PFSK-1 (cell line): Measurements from ENCODE around the gene FAM9A.

Source experiments
- FOXP2 ChIP-seq: optimal IDR thresholded peaks from 2 replicates; pipeline ENCODE3; 2011; ENCODE audit warnings: borderline replicate concordance, control low read depth, inconsistent platforms; ENCODE audit not compliant: insufficient read depth; ENCODE audit errors: extremely low read length, extremely low read depth
- POLR2AphosphoS5 ChIP-seq: IDR thresholded peaks from 2 replicates; pipeline ENCODE4 v1.6.1; 2012; ENCODE audit warnings: low read depth, mild to moderate bottlenecking, control low read depth, low read length, moderate library complexity
- SIN3A ChIP-seq: IDR thresholded peaks from 2 replicates; pipeline ENCODE4 v1.6.1; 2012; ENCODE audit warnings: mild to moderate bottlenecking, low read length, moderate library complexity, borderline replicate concordance; ENCODE audit not compliant: insufficient read depth
- TAF1 ChIP-seq: IDR thresholded peaks from 2 replicates; pipeline ENCODE4 v1.6.1; 2012; ENCODE audit warnings: low read length, control low read depth, borderline replicate concordance; ENCODE audit not compliant: insufficient read depth
- TF ChIP-seq, protein P1 (sequence below), 2 experiments: IDR thresholded peaks; 2 replicates each; pipeline versions ENCODE4 v1.6.1 to v1.8.0; 2011 to 2012; ENCODE audit warnings: low read depth in 2 of 2, low read length in 2 of 2, control low read depth in 1 of 2, inconsistent platforms in 1 of 2, mild to moderate bottlenecking in 1 of 2, moderate library complexity in 1 of 2; ENCODE audit not compliant: insufficient read depth in 1 of 2

Gene FAM9A

DNA sequence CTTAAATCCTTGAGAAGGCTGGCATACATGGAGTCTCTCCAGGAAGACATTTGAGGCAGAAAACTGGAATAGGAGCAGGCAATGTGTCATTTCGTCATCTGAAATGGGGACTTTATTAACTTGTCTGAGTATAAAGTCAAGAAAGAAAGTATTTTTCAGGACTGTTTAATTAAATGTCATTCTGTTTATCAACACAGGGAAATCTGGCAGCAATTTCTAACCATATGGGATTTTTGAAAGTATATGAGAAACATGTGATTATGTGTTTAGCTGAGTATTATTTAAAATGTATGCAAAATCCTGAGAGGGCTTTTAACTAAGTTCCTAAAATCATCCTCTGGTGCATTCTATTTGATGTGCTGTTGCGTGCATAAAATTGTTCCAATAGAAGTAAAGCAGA lies 3.9 kb upstream of the FAM9A start:
- TF ChIP-seq POLR2AphosphoS5 = no peak
- TF ChIP-seq, protein P1, sequence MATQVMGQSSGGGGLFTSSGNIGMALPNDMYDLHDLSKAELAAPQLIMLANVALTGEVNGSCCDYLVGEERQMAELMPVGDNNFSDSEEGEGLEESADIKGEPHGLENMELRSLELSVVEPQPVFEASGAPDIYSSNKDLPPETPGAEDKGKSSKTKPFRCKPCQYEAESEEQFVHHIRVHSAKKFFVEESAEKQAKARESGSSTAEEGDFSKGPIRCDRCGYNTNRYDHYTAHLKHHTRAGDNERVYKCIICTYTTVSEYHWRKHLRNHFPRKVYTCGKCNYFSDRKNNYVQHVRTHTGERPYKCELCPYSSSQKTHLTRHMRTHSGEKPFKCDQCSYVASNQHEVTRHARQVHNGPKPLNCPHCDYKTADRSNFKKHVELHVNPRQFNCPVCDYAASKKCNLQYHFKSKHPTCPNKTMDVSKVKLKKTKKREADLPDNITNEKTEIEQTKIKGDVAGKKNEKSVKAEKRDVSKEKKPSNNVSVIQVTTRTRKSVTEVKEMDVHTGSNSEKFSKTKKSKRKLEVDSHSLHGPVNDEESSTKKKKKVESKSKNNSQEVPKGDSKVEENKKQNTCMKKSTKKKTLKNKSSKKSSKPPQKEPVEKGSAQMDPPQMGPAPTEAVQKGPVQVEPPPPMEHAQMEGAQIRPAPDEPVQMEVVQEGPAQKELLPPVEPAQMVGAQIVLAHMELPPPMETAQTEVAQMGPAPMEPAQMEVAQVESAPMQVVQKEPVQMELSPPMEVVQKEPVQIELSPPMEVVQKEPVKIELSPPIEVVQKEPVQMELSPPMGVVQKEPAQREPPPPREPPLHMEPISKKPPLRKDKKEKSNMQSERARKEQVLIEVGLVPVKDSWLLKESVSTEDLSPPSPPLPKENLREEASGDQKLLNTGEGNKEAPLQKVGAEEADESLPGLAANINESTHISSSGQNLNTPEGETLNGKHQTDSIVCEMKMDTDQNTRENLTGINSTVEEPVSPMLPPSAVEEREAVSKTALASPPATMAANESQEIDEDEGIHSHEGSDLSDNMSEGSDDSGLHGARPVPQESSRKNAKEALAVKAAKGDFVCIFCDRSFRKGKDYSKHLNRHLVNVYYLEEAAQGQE (IDR thresholded peaks at IDR 0.05; ENCODE audit: insufficient read depth in 1 of 2, low read depth in 2 of 2, low read length in 2 of 2) = no peak
- no peak for TF ChIP-seq FOXP2
- no peak for TF ChIP-seq SIN3A

DNA sequence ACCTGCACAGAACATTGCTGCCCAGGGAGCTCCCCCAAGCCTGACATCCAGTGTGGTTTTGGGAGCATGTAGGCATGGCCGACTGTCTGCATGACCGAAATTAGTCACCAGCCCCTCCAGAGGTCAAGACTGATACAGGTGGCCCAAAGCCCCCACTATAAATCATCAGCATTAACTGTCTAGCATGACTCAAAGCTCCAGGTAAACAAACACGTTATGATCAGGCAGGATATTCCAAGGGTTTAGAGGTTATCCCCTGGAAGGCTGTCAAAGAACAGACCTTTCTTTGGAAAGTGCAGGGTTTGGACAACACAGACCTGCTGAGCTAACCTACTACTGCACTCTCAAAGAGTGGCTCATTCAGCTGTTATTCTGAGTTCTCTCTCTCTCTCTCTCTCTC lies 2.1 kb upstream of the FAM9A start:
- TF ChIP-seq, protein P1 (IDR thresholded peaks at IDR 0.05; ENCODE audit: insufficient read depth in 1 of 2, low read depth in 2 of 2, low read length in 2 of 2) = no peak
- TF ChIP-seq SIN3A (no peak), FOXP2 (no peak), TAF1 (no peak), POLR2AphosphoS5 (no peak)

- no peak for TF ChIP-seq TAF1
- no peak for TF ChIP-seq POLR2AphosphoS5
- no peak for TF ChIP-seq SIN3A
- TF ChIP-seq, protein P1 (IDR thresholded peaks at IDR 0.05; ENCODE audit: insufficient read depth in 1 of 2, low read depth in 2 of 2, low read length in 2 of 2) = no peak
- TF ChIP-seq FOXP2 = no peak
Measured at GRCh38 chrX:8784162-8784561, 17.0 kb downstream of the FAM9A start.

- TF ChIP-seq SIN3A = no peak
- no peak for TF ChIP-seq FOXP2
- no peak for TF ChIP-seq POLR2AphosphoS5
- TF ChIP-seq, protein P1 (IDR thresholded peaks at IDR 0.05; ENCODE audit: insufficient read depth in 1 of 2, low read depth in 2 of 2, low read length in 2 of 2) = no peak
Measured at GRCh38 chrX:8783714-8784098, 17.5 kb downstream of the FAM9A start.

- TF ChIP-seq, protein P1 (IDR thresholded peaks at IDR 0.05; ENCODE audit: insufficient read depth in 1 of 2, low read depth in 2 of 2, low read length in 2 of 2) = no peak
- no peak for TF ChIP-seq TAF1
- TF ChIP-seq POLR2AphosphoS5 = no peak
- no peak for TF ChIP-seq FOXP2
- no peak for TF ChIP-seq SIN3A
Measured at GRCh38 chrX:8783097-8783713, 18.0 kb downstream of the FAM9A start.
